Neural cell (in vitro differentiated cells): ENCODE measurements around the gene SCFD1. TPM values are rescaled to one million over a fixed set of nuclear protein-coding genes. Genes with fewer than 3 reads are reported as not detected.

Source experiments
- H2AFZ ChIP-seq: fragments of 200-600, 300-800 bp; sonication (generic), shearing (Covaris generic); 2 replicates; pipeline ENCODE4 v1.6.0; 2014; ENCODE audit warnings: low read depth, mild to moderate bottlenecking, antibody characterized with exemption, low read length, moderate library complexity
- H3F3A ChIP-seq: fragments of 200-600 bp; shearing (Covaris generic); 2 replicates; pipeline ENCODE4 v1.6.1; 2016; ENCODE audit warnings: mild to moderate bottlenecking, moderate library complexity, mixed read lengths, antibody characterized with exemption, low read length; ENCODE audit not compliant: insufficient read depth, poor library complexity, severe bottlenecking
- H3K27ac ChIP-seq: fragments of 200-600, 300-800 bp; sonication (generic), shearing (Covaris generic); 2 replicates; pipeline ENCODE4 v1.5.1; 2014; ENCODE audit warnings: mild to moderate bottlenecking, low read length, moderate library complexity
- H3K27me3 ChIP-seq: fragments of 300-800, 200-600 bp; sonication (generic), shearing (Covaris generic); 2 replicates; pipeline ENCODE4 v1.6.0; 2014; ENCODE audit warnings: mild to moderate bottlenecking, low read depth, low read length, moderate library complexity; ENCODE audit not compliant: insufficient read depth
- H3K36me3 ChIP-seq: fragments of 300-800, 200-600 bp; sonication (generic), shearing (Covaris generic); 2 replicates; pipeline ENCODE4 v1.5.1; 2014; ENCODE audit warnings: mild to moderate bottlenecking, antibody characterized with exemption, low read length, moderate library complexity; ENCODE audit not compliant: insufficient read depth
- H3K4me2 ChIP-seq: fragments of 300-800, 200-600 bp; sonication (generic), shearing (Covaris generic); 2 replicates; pipeline ENCODE4 v1.6.0; 2014; ENCODE audit warnings: mild to moderate bottlenecking, low read length
- H3K4me3 ChIP-seq: fragments of 300-800, 200-600 bp; sonication (generic), shearing (Covaris generic); 2 replicates; pipeline ENCODE4 v1.5.1; 2014; ENCODE audit warnings: mild to moderate bottlenecking, low read length, moderate library complexity
- H3K79me2 ChIP-seq: fragments of 200-600 bp; shearing (Covaris generic); replicated peaks from 2 replicates; pipeline ENCODE4 v1.6.0; 2014; ENCODE audit warnings: mild to moderate bottlenecking, low read length, moderate library complexity; ENCODE audit not compliant: insufficient read depth
- H3K9ac ChIP-seq: fragments of 300-800, 200-600 bp; sonication (generic), shearing (Covaris generic); 2 replicates; pipeline ENCODE4 v1.6.1; 2016; ENCODE audit warnings: mild to moderate bottlenecking, low read length, mixed read lengths
- H3K9me2 ChIP-seq: fragments of 200-600 bp; shearing (Covaris generic); 2 replicates; pipeline ENCODE4 v1.6.1; 2016; ENCODE audit warnings: mild to moderate bottlenecking, low read length, mixed read lengths; ENCODE audit not compliant: insufficient read depth
- H3K9me3 ChIP-seq: fragments of 200-600, 300-800 bp; sonication (generic), shearing (Covaris generic); 2 replicates; pipeline ENCODE4 v1.6.1; 2016; ENCODE audit warnings: mild to moderate bottlenecking, mixed run types, low read length, moderate library complexity, mixed read lengths
- H4K20me1 ChIP-seq: fragments of 200-600 bp; shearing (Covaris generic); 2 replicates; pipeline ENCODE4 v1.6.1; 2016; ENCODE audit warnings: mild to moderate bottlenecking, mixed run types; ENCODE audit not compliant: insufficient read depth
- EP300 ChIP-seq: fragments of 450-650 bp; conservative IDR thresholded peaks from 2 replicates; pipeline ENCODE4 v1.6.1; 2014; ENCODE audit warnings: antibody characterized with exemption, mild to moderate bottlenecking, moderate library complexity; ENCODE audit not compliant: poor library complexity, severe bottlenecking
- EZH2 ChIP-seq: fragments of 200-600, 300-800 bp; shearing (Covaris generic), sonication (generic); IDR thresholded peaks from 2 replicates; pipeline ENCODE4 v1.6.1; 2014; ENCODE audit warnings: antibody characterized with exemption, low read length, borderline replicate concordance, mild to moderate bottlenecking; ENCODE audit not compliant: insufficient read depth, poor library complexity, severe bottlenecking
- MXI1 ChIP-seq: fragments of 450-650 bp; conservative IDR thresholded peaks from 2 replicates; pipeline ENCODE4 v1.6.1; 2014; ENCODE audit warnings: antibody characterized with exemption, mild to moderate bottlenecking; ENCODE audit not compliant: poor library complexity, severe bottlenecking
- POLR2AphosphoS5 ChIP-seq: IDR thresholded peaks from 2 replicates; pipeline ENCODE4 v1.6.1; 2012
- RAD21 ChIP-seq: fragments of 450-650 bp; conservative IDR thresholded peaks from 2 replicates; pipeline ENCODE4 v1.6.1; 2014; ENCODE audit warnings: antibody characterized with exemption, mild to moderate bottlenecking, moderate library complexity
- SMC3 ChIP-seq: fragments of 450-650 bp; conservative IDR thresholded peaks from 2 replicates; pipeline ENCODE4 v1.6.1; 2014; ENCODE audit warnings: antibody characterized with exemption, mild to moderate bottlenecking, moderate library complexity; ENCODE audit not compliant: poor library complexity
- TAF1 ChIP-seq: IDR thresholded peaks from 2 replicates; pipeline ENCODE4 v1.6.1; 2012; ENCODE audit warnings: low read depth
- polyA plus RNA-seq: library from polyadenylated mRNA; depleted of rRNA; stranded (reverse); fragments of >200 nt; gene quantifications from 2 replicates; pipeline ENCODE4 v1.2.3, GENCODE V29; 2014
- TF ChIP-seq, protein P1 (sequence below): fragments of 450-650 bp; IDR thresholded peaks from 2 replicates; pipeline ENCODE4 v1.5.1; 2014; ENCODE audit warnings: antibody characterized with exemption, mild to moderate bottlenecking, moderate library complexity; ENCODE audit not compliant: poor library complexity, severe bottlenecking
- TF ChIP-seq, protein P2 (sequence below): IDR thresholded peaks from 2 replicates; pipeline ENCODE4 v1.6.1; 2012; ENCODE audit warnings: borderline replicate concordance

The SCFD1 gene
- polyA plus RNA-seq, 1 donor from 2014 or later, result 99.4 TPM

DNA sequence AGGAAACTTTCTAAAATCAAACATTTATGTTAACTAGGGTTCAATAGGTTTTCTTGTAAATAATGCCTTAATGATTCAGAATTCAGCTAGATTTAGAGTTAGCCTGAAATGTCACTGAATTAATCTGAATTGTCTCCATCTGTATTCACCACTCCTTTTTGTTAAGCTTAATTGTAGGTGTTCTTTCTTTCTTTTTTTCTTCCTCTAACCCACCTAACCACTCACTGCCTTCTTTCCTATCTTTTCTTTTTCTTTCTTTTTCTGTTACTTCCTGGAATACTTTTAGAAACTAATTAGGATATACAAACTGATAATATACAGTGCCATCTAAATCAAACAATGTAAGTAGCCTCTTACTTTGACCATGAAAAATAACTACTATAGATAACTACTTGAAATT is 33.2 kb upstream of the SCFD1 start:
- no peak overlapping the region for H2AFZ ChIP-seq
- no peak overlapping the region for H3K4me2 ChIP-seq
- peaks cover 28% of the 10 kb centered on the region for H3K79me2 ChIP-seq
- no peak overlapping the region for H3K4me3 ChIP-seq
- peaks cover 19% of the 10 kb centered on the region for H3K36me3 ChIP-seq
- no peaks in the 10 kb centered on the region for H3K27me3 ChIP-seq
- no peaks in the 10 kb centered on the region for H3K9me2 ChIP-seq
- TF ChIP-seq EP300 (no peak), RAD21 (no peak), MXI1 (no peak), EZH2 (no peak), TAF1 (no peak), POLR2AphosphoS5 (no peak), SMC3 (no peak)
- TF ChIP-seq, protein P1, sequence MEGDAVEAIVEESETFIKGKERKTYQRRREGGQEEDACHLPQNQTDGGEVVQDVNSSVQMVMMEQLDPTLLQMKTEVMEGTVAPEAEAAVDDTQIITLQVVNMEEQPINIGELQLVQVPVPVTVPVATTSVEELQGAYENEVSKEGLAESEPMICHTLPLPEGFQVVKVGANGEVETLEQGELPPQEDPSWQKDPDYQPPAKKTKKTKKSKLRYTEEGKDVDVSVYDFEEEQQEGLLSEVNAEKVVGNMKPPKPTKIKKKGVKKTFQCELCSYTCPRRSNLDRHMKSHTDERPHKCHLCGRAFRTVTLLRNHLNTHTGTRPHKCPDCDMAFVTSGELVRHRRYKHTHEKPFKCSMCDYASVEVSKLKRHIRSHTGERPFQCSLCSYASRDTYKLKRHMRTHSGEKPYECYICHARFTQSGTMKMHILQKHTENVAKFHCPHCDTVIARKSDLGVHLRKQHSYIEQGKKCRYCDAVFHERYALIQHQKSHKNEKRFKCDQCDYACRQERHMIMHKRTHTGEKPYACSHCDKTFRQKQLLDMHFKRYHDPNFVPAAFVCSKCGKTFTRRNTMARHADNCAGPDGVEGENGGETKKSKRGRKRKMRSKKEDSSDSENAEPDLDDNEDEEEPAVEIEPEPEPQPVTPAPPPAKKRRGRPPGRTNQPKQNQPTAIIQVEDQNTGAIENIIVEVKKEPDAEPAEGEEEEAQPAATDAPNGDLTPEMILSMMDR, result no peak
- TF ChIP-seq, protein P2, sequence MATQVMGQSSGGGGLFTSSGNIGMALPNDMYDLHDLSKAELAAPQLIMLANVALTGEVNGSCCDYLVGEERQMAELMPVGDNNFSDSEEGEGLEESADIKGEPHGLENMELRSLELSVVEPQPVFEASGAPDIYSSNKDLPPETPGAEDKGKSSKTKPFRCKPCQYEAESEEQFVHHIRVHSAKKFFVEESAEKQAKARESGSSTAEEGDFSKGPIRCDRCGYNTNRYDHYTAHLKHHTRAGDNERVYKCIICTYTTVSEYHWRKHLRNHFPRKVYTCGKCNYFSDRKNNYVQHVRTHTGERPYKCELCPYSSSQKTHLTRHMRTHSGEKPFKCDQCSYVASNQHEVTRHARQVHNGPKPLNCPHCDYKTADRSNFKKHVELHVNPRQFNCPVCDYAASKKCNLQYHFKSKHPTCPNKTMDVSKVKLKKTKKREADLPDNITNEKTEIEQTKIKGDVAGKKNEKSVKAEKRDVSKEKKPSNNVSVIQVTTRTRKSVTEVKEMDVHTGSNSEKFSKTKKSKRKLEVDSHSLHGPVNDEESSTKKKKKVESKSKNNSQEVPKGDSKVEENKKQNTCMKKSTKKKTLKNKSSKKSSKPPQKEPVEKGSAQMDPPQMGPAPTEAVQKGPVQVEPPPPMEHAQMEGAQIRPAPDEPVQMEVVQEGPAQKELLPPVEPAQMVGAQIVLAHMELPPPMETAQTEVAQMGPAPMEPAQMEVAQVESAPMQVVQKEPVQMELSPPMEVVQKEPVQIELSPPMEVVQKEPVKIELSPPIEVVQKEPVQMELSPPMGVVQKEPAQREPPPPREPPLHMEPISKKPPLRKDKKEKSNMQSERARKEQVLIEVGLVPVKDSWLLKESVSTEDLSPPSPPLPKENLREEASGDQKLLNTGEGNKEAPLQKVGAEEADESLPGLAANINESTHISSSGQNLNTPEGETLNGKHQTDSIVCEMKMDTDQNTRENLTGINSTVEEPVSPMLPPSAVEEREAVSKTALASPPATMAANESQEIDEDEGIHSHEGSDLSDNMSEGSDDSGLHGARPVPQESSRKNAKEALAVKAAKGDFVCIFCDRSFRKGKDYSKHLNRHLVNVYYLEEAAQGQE, result no peak
- H4K20me1 ChIP-seq, result no peaks in the 10 kb centered on the region
- no peaks in the 10 kb centered on the region for H3K9me3 ChIP-seq
- no peaks in the 10 kb centered on the region for H3F3A ChIP-seq
- H3K27ac ChIP-seq, result no peak overlapping the region
- no peak overlapping the region for H3K9ac ChIP-seq

DNA sequence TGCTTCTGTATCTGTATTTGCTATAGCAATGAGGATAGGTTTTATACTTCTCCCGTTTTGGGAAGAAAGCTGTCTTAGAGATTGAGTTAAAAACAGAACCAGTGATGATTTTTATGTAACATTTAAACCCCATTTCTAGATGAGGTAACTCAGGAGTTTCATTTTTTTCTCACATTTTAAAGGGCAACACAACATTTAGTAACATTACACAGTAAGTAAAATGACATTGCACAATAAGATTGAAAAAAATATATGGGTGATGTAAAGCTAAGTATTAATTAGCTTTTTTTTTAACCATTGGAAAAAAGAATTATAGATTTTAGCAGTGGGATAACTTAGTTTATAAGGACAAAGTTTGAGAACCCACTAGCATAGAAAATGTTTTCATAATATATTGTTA is 25.2 kb upstream of the SCFD1 start:
- TF ChIP-seq TAF1 (no peak), EZH2 (no peak), SMC3 (no peak), POLR2AphosphoS5 (no peak), RAD21 (no peak), EP300 (no peak), MXI1 (no peak)
- TF ChIP-seq, protein P2, result no peak
- TF ChIP-seq, protein P1, result no peak
- Histone ChIP-seq H3K4me3 (no peak overlapping the region), H2AFZ (no peak overlapping the region), H3F3A (no peaks in the 10 kb centered on the region), H4K20me1 (no peaks in the 10 kb centered on the region), H3K4me2 (no peak overlapping the region), H3K36me3 (no peaks in the 10 kb centered on the region), H3K9ac (no peak overlapping the region), H3K27me3 (no peaks in the 10 kb centered on the region), H3K9me3 (no peaks in the 10 kb centered on the region), H3K79me2 (no peaks in the 10 kb centered on the region), H3K27ac (no peak overlapping the region), H3K9me2 (no peaks in the 10 kb centered on the region)
